ENCODE data around the gene AXIN2.
A peak's percentile ranks its signal among the peaks of the same experiment; 100 is the strongest.

AXIN2 gene

GRCh38 chr17:65535777-65536572 is 25.5 kb downstream of the AXIN2 start:
- no peak overlapping the region for H3K4me3 ChIP-seq (ENCODE audit: low read length)
- no peak for TF ChIP-seq CTCF (conservative IDR thresholded peaks at IDR 0.05; ENCODE audit: low read depth, low read length)
- no peak for DNase-seq (ENCODE audit: low read depth)

- DNase-seq (ENCODE audit: low read depth) = no peak
- no peak for TF ChIP-seq CTCF (conservative IDR thresholded peaks at IDR 0.05; ENCODE audit: low read depth, low read length)
- no peak overlapping the region for H3K4me3 ChIP-seq (ENCODE audit: low read length)
Measured at GRCh38 chr17:65533852-65534457, 27.5 kb downstream of the AXIN2 start.

- no peak for DNase-seq (ENCODE audit: low read depth)
- TF ChIP-seq CTCF (conservative IDR thresholded peaks at IDR 0.05; ENCODE audit: low read depth, low read length) = no peak
- H3K4me3 ChIP-seq (ENCODE audit: low read length) = no peak overlapping the region
Measured at GRCh38 chr17:65533056-65533745, 28.2 kb downstream of the AXIN2 start.

- no peak for DNase-seq (ENCODE audit: low read depth)
- TF ChIP-seq CTCF (conservative IDR thresholded peaks at IDR 0.05; ENCODE audit: low read depth, low read length) = no peak
- H3K4me3 ChIP-seq (ENCODE audit: low read length) = no peak overlapping the region
Measured at GRCh38 chr17:65532101-65532890, 29.2 kb downstream of the AXIN2 start.

GRCh38 chr17:65531256-65532100 is 30.0 kb downstream of the AXIN2 start:
- no peak for DNase-seq (ENCODE audit: low read depth)
- peak; percentile 31 for TF ChIP-seq CTCF (conservative IDR thresholded peaks at IDR 0.05; ENCODE audit: low read depth, low read length)
- no peak overlapping the region for H3K4me3 ChIP-seq (ENCODE audit: low read length)
